Measurements from ENCODE around the gene KCNQ1OT1. TPM values are rescaled to one million over a fixed set of nuclear protein-coding genes. Genes with fewer than 3 reads are reported as not detected.
A peak's percentile ranks its signal among the peaks of the same experiment; 100 is the strongest.

KCNQ1OT1 gene
- total RNA-seq, 1 donor from 2014 or later, result 0.54 TPM

DNA sequence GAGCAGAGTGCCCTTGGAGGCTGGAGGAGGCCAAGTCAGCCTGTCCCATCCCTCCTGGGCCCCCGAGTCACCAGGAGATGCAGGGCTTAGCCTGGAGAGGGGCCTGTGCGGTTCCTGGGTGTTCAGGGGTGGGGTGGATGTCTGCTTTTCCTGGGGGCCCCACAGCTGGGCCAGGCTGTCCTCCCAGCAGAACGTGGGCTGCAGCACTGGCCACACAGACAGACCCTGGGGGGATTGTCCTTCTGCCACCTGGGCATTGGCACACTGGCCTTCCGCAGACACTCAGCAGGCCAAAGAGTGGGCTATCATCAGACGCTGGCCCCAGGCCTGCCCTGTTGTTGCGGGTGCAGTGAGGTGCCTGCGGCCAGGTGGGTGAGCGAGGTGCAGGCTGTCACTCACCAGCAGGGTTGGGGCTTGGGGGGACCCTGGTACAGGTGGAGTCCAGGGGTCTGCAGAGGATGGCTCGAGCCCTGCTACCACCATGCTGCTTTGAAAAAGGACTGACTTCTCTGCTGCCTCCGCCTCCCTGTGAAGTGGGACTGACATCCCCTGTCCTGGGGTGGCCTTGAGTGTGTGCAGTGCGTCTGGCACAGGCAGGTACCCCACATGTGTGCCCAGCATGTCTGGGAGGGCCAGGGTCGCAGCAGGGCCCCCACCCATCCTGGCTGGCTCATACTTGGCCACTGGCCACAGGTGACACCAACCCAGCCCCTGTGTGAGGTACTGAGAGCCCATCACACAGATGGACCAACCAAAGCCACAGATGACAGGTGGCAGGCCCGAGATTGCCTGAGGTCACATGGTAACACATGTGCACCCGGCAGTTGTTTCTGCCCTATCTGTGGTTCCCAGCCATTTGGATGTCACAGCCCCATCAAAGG lies 39.0 kb upstream of the KCNQ1OT1 start:
- Histone ChIP-seq H3K36me3 (ENCODE audit: control insufficient read depth, insufficient read depth, low read length) (no peaks in the 10 kb centered on the region), H3K4me3 (ENCODE audit: low read depth, low read length) (no peak overlapping the region), H3K27me3 (ENCODE audit: control insufficient read depth, insufficient read depth, low read length) (no peaks in the 10 kb centered on the region)
- DNase-seq (ENCODE audit: low read depth), result no peak
- no peak for TF ChIP-seq CTCF (IDR thresholded peaks at IDR 0.05; ENCODE audit: insufficient read depth, low read length, poor library complexity, severe bottlenecking)

- Histone ChIP-seq H3K27me3 (ENCODE audit: control insufficient read depth, insufficient read depth, low read length) (no peaks in the 10 kb centered on the region), H3K36me3 (ENCODE audit: control insufficient read depth, insufficient read depth, low read length) (no peaks in the 10 kb centered on the region), H3K4me3 (ENCODE audit: low read depth, low read length) (no peak overlapping the region)
- no peak for TF ChIP-seq CTCF (IDR thresholded peaks at IDR 0.05; ENCODE audit: insufficient read depth, low read length, poor library complexity, severe bottlenecking)
- DNase-seq (ENCODE audit: low read depth), result no peak
These were observed 38.1 kb upstream of the KCNQ1OT1 start for GRCh38 chr11:2737866-2738265.

- no peaks in the 10 kb centered on the region for H3K36me3 ChIP-seq (ENCODE audit: control insufficient read depth, insufficient read depth, low read length)
- TF ChIP-seq CTCF (IDR thresholded peaks at IDR 0.05; ENCODE audit: insufficient read depth, low read length, poor library complexity, severe bottlenecking), result peak; percentile 19
- DNase-seq (ENCODE audit: low read depth), result no peak
- no peaks in the 10 kb centered on the region for H3K27me3 ChIP-seq (ENCODE audit: control insufficient read depth, insufficient read depth, low read length)
- H3K4me3 ChIP-seq (ENCODE audit: low read depth, low read length), result no peak overlapping the region
These were observed 37.4 kb upstream of the KCNQ1OT1 start for GRCh38 chr11:2737226-2737590.

GRCh38 chr11:2736577-2737225 lies 36.9 kb upstream of the KCNQ1OT1 start:
- no peaks in the 10 kb centered on the region for H3K36me3 ChIP-seq (ENCODE audit: control insufficient read depth, insufficient read depth, low read length)
- no peaks in the 10 kb centered on the region for H3K27me3 ChIP-seq (ENCODE audit: control insufficient read depth, insufficient read depth, low read length)
- no peak for TF ChIP-seq CTCF (IDR thresholded peaks at IDR 0.05; ENCODE audit: insufficient read depth, low read length, poor library complexity, severe bottlenecking)
- H3K4me3 ChIP-seq (ENCODE audit: low read depth, low read length), result no peak overlapping the region
- no peak for DNase-seq (ENCODE audit: low read depth)

- Histone ChIP-seq H3K4me3 (ENCODE audit: low read depth, low read length) (no peak overlapping the region), H3K36me3 (ENCODE audit: control insufficient read depth, insufficient read depth, low read length) (no peaks in the 10 kb centered on the region), H3K27me3 (ENCODE audit: control insufficient read depth, insufficient read depth, low read length) (no peaks in the 10 kb centered on the region)
- TF ChIP-seq CTCF (IDR thresholded peaks at IDR 0.05; ENCODE audit: insufficient read depth, low read length, poor library complexity, severe bottlenecking), result no peak
- DNase-seq (ENCODE audit: low read depth), result no peak
These were observed 35.3 kb upstream of the KCNQ1OT1 start for GRCh38 chr11:2735053-2735589.

Measured in kidney epithelial cell (primary cell).